Neural progenitor cell (in vitro differentiated cells): Measurements from ENCODE around the gene RARA.

Source experiments
- EZH2 ChIP-seq: fragments of 200-600 bp; sonication (generic); IDR thresholded peaks from 2 replicates; pipeline ENCODE4 v1.6.1; 2017; ENCODE audit warnings: antibody characterized with exemption, mild to moderate bottlenecking, moderate library complexity
- EZH2phosphoT487 ChIP-seq: fragments of 200-600 bp; sonication (generic); IDR thresholded peaks from 2 replicates; pipeline ENCODE4 v1.6.1; 2017; ENCODE audit warnings: antibody characterized with exemption
- TF ChIP-seq, protein P1 (sequence below): fragments of 200-600 bp; sonication (generic); IDR thresholded peaks from 2 replicates; pipeline ENCODE4 v1.5.1; 2017; ENCODE audit warnings: antibody characterized with exemption, mild to moderate bottlenecking

DNA sequence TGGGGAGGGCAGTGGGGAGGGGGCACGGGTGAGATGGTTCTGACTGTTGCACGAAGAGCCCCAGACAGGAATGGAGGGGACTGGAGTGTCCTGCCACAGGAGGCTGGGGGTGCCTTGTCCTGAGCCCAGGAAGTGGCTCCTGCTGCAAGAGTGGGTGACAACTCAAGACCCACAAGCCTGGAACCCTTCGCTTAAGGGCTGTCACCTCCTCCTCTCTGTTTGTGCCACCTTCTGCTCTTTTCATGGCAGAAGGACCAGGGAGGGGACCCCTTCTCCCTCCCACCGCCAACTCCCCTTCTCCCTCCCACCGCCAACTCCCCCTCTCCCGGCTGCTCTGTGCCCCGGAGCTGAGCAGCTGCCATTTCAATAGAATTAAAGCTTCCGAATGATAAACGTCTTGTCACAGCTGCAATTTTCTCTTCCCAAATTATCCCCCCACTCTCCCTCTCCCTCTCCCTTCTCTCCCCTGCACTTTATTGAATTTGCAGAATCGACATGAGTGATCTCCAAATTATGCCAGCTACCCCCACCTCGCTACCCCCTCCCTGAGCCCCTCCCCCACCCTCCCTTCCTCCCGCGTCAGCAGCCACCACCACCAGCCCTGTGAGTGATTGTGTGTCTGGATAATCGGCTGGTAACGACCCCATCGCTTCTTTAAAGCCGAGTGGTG lies 41.8 kb downstream of the RARA start:
- no peak for TF ChIP-seq EZH2phosphoT487
- TF ChIP-seq, protein P1, sequence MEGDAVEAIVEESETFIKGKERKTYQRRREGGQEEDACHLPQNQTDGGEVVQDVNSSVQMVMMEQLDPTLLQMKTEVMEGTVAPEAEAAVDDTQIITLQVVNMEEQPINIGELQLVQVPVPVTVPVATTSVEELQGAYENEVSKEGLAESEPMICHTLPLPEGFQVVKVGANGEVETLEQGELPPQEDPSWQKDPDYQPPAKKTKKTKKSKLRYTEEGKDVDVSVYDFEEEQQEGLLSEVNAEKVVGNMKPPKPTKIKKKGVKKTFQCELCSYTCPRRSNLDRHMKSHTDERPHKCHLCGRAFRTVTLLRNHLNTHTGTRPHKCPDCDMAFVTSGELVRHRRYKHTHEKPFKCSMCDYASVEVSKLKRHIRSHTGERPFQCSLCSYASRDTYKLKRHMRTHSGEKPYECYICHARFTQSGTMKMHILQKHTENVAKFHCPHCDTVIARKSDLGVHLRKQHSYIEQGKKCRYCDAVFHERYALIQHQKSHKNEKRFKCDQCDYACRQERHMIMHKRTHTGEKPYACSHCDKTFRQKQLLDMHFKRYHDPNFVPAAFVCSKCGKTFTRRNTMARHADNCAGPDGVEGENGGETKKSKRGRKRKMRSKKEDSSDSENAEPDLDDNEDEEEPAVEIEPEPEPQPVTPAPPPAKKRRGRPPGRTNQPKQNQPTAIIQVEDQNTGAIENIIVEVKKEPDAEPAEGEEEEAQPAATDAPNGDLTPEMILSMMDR, result no peak
- TF ChIP-seq EZH2, result no peak
